Measurements from ENCODE around the gene ZNF335. TPM values are rescaled to one million over a fixed set of nuclear protein-coding genes. Genes with fewer than 3 reads are reported as not detected.

ZNF335 gene
- total and polyA plus RNA-seq, 2 experiments from 2014 or later = 6.9 to 10.8 TPM

GRCh38 chr20:45944965-45945677 is 26.9 kb downstream of the ZNF335 start:
- no peaks in the 10 kb centered on the region for H3K27me3 ChIP-seq (replicated peaks; ENCODE audit: insufficient read depth)
- no peaks in the 10 kb centered on the region for H4K20me1 ChIP-seq (ENCODE audit: insufficient read depth)
- TF ChIP-seq EZH2phosphoT487 (IDR thresholded peaks at IDR 0.05; ENCODE audit: insufficient read depth, low read depth) = no peak
- TF ChIP-seq EZH2 (IDR thresholded peaks at IDR 0.05; ENCODE audit: insufficient read depth, poor library complexity, severe bottlenecking) = no peak
- H3K36me3 ChIP-seq (ENCODE audit: low read depth) = peaks cover 20% of the 10 kb centered on the region; the same call in 1 of the 2 replicates
- H3K9me3 ChIP-seq (ENCODE audit: low read depth) = no peaks in the 10 kb centered on the region
- H3K79me2 ChIP-seq (ENCODE audit: insufficient read depth) = no peaks in the 10 kb centered on the region
- 88 to 90% methylated on average over 19 of the region's 19 CpGs for WGBS, 2 experiments (ENCODE audit: low coverage in 1 of 2, low lambda C conversion rate in 2 of 2, missing lambda C conversion rate in 2 of 2)
- no peak overlapping the region for H3K4me3 ChIP-seq
- H3K4me2 ChIP-seq (ENCODE audit: unreplicated experiment) = no peak overlapping the region
- H3K4me1 ChIP-seq (ENCODE audit: insufficient read depth) = peaks cover 13% of the 10 kb centered on the region; the same call in 1 of the 2 replicates
- DNase-seq = no peak
- no peak overlapping the region for H2AFZ ChIP-seq
- peaks cover 27% of the 10 kb centered on the region; the same call in 1 of the 2 replicates for H3F3A ChIP-seq (ENCODE audit: insufficient read depth)
- peak overlapping the region; percentile 42; the same call in 1 of the 2 replicates for H3K9ac ChIP-seq
- H3K27ac ChIP-seq = peak overlapping the region; percentile 56
- in situ Hi-C loops (cut with MboI) = no loop called here
- no peaks in the 10 kb centered on the region for H3K9me2 ChIP-seq (ENCODE audit: insufficient read depth)

- Histone ChIP-seq H3K4me3 (no peak overlapping the region), H3F3A (ENCODE audit: insufficient read depth) (peaks cover 27% of the 10 kb centered on the region; the same call in 1 of the 2 replicates), H3K4me2 (ENCODE audit: unreplicated experiment) (no peak overlapping the region), H3K9me2 (ENCODE audit: insufficient read depth) (no peaks in the 10 kb centered on the region), H4K20me1 (ENCODE audit: insufficient read depth) (no peaks in the 10 kb centered on the region), H3K36me3 (ENCODE audit: low read depth) (peaks cover 20% of the 10 kb centered on the region; the same call in 1 of the 2 replicates), H3K4me1 (ENCODE audit: insufficient read depth) (peaks cover 13% of the 10 kb centered on the region; the same call in 1 of the 2 replicates), H2AFZ (no peak overlapping the region), H3K79me2 (ENCODE audit: insufficient read depth) (no peaks in the 10 kb centered on the region), H3K27me3 (replicated peaks; ENCODE audit: insufficient read depth) (no peaks in the 10 kb centered on the region), H3K27ac (peak overlapping the region; percentile 56), H3K9me3 (ENCODE audit: low read depth) (no peaks in the 10 kb centered on the region), H3K9ac (peak overlapping the region; percentile 42)
- 74 to 75% methylated on average over 15 of the region's 15 CpGs for WGBS, 2 experiments (ENCODE audit: low coverage in 1 of 2, low lambda C conversion rate in 2 of 2, missing lambda C conversion rate in 2 of 2)
- peak; percentile 85 for DNase-seq
- in situ Hi-C loops (cut with MboI) = no loop called here
- no peak for TF ChIP-seq EZH2 (IDR thresholded peaks at IDR 0.05; ENCODE audit: insufficient read depth, poor library complexity, severe bottlenecking)
- no peak for TF ChIP-seq EZH2phosphoT487 (IDR thresholded peaks at IDR 0.05; ENCODE audit: insufficient read depth, low read depth)
Measured at GRCh38 chr20:45944151-45944964, 27.6 kb downstream of the ZNF335 start.

- in situ Hi-C loops (cut with MboI) = no loop called here
- H4K20me1 ChIP-seq (ENCODE audit: insufficient read depth) = no peaks in the 10 kb centered on the region
- H3K9ac ChIP-seq = no peak overlapping the region
- H3K9me2 ChIP-seq (ENCODE audit: insufficient read depth) = no peaks in the 10 kb centered on the region
- 91 to 94% methylated on average over 6 of the region's 6 CpGs for WGBS, 2 experiments (ENCODE audit: low coverage in 1 of 2, low lambda C conversion rate in 2 of 2, missing lambda C conversion rate in 2 of 2)
- no peak for TF ChIP-seq EZH2 (IDR thresholded peaks at IDR 0.05; ENCODE audit: insufficient read depth, poor library complexity, severe bottlenecking)
- H2AFZ ChIP-seq = no peak overlapping the region
- H3K4me2 ChIP-seq (ENCODE audit: unreplicated experiment) = no peak overlapping the region
- H3F3A ChIP-seq (ENCODE audit: insufficient read depth) = peaks cover 27% of the 10 kb centered on the region; the same call in 1 of the 2 replicates
- peaks cover under 1% of the 10 kb centered on the region; the same call in 1 of the 2 replicates for H3K79me2 ChIP-seq (ENCODE audit: insufficient read depth)
- H3K36me3 ChIP-seq (ENCODE audit: low read depth) = peaks cover 20% of the 10 kb centered on the region; the same call in 1 of the 2 replicates
- peak overlapping the region; percentile 56 for H3K27ac ChIP-seq
- peaks cover 13% of the 10 kb centered on the region; the same call in 1 of the 2 replicates for H3K4me1 ChIP-seq (ENCODE audit: insufficient read depth)
- H3K4me3 ChIP-seq = no peak overlapping the region
- no peaks in the 10 kb centered on the region for H3K9me3 ChIP-seq (ENCODE audit: low read depth)
- DNase-seq = no peak
- no peaks in the 10 kb centered on the region for H3K27me3 ChIP-seq (replicated peaks; ENCODE audit: insufficient read depth)
Measured at GRCh38 chr20:45943613-45944012, 28.4 kb downstream of the ZNF335 start.

- H3K9me2 ChIP-seq (ENCODE audit: insufficient read depth) = no peaks in the 10 kb centered on the region
- in situ Hi-C loops (cut with MboI) = no loop called here
- no peak overlapping the region for H3K4me3 ChIP-seq
- no peaks in the 10 kb centered on the region for H3K27me3 ChIP-seq (replicated peaks; ENCODE audit: insufficient read depth)
- no peaks in the 10 kb centered on the region for H4K20me1 ChIP-seq (ENCODE audit: insufficient read depth)
- peaks cover 28% of the 10 kb centered on the region; the same call in 1 of the 2 replicates for H3F3A ChIP-seq (ENCODE audit: insufficient read depth)
- H3K4me1 ChIP-seq (ENCODE audit: insufficient read depth) = peaks cover 12% of the 10 kb centered on the region; the same call in 1 of the 2 replicates
- DNase-seq = no peak
- no peak overlapping the region for H3K9ac ChIP-seq
- H2AFZ ChIP-seq = no peak overlapping the region
- no peak overlapping the region for H3K4me2 ChIP-seq (ENCODE audit: unreplicated experiment)
- H3K9me3 ChIP-seq (ENCODE audit: low read depth) = no peaks in the 10 kb centered on the region
- no peak for TF ChIP-seq EZH2 (IDR thresholded peaks at IDR 0.05; ENCODE audit: insufficient read depth, poor library complexity, severe bottlenecking)
- TF ChIP-seq EZH2phosphoT487 (IDR thresholded peaks at IDR 0.05; ENCODE audit: insufficient read depth, low read depth) = no peak
- H3K79me2 ChIP-seq (ENCODE audit: insufficient read depth) = peaks cover 24% of the 10 kb centered on the region
- no peak overlapping the region for H3K27ac ChIP-seq
- H3K36me3 ChIP-seq (ENCODE audit: low read depth) = peaks cover 24% of the 10 kb centered on the region; the same call in 1 of the 2 replicates
- WGBS, 2 experiments (ENCODE audit: low coverage in 1 of 2, low lambda C conversion rate in 2 of 2, missing lambda C conversion rate in 2 of 2) = 90 to 95% methylated on average over 13 of the region's 13 CpGs
Measured at GRCh38 chr20:45940469-45940868, 31.5 kb downstream of the ZNF335 start.
